AG09319 (cell line): Measurements from ENCODE around the gene CRACDL.

Experiments used
- DNase-seq: peaks from one replicate; pipeline ENCODE4 v3.0.0-alpha.2; 2010; ENCODE audit warnings: low read depth; ENCODE audit errors: extremely low read depth
- TF ChIP-seq, protein P1 (sequence below): IDR thresholded peaks from 2 replicates; pipeline ENCODE4 v1.5.1; 2011; ENCODE audit warnings: low read depth, mild to moderate bottlenecking, inconsistent platforms, low read length, moderate library complexity

CRACDL gene

DNA sequence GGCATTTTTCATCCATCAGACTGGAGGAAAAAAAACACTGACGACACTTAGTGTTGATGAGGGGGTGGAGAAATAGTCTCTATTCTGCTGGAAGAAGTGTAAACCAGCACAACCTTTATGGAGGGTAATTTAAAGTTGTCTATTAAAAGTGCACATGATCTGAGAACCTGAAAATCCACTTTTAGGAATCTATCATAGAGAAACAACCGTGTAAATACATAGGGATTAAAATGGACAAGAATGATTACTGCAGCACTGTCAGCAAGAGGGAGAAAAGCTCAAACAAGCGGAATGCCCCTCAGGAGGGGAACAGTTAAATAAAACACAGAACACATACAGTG, 125.5 kb downstream of the CRACDL start:
- TF ChIP-seq, protein P1, sequence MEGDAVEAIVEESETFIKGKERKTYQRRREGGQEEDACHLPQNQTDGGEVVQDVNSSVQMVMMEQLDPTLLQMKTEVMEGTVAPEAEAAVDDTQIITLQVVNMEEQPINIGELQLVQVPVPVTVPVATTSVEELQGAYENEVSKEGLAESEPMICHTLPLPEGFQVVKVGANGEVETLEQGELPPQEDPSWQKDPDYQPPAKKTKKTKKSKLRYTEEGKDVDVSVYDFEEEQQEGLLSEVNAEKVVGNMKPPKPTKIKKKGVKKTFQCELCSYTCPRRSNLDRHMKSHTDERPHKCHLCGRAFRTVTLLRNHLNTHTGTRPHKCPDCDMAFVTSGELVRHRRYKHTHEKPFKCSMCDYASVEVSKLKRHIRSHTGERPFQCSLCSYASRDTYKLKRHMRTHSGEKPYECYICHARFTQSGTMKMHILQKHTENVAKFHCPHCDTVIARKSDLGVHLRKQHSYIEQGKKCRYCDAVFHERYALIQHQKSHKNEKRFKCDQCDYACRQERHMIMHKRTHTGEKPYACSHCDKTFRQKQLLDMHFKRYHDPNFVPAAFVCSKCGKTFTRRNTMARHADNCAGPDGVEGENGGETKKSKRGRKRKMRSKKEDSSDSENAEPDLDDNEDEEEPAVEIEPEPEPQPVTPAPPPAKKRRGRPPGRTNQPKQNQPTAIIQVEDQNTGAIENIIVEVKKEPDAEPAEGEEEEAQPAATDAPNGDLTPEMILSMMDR, result no peak
- DNase-seq, result no peak

DNA sequence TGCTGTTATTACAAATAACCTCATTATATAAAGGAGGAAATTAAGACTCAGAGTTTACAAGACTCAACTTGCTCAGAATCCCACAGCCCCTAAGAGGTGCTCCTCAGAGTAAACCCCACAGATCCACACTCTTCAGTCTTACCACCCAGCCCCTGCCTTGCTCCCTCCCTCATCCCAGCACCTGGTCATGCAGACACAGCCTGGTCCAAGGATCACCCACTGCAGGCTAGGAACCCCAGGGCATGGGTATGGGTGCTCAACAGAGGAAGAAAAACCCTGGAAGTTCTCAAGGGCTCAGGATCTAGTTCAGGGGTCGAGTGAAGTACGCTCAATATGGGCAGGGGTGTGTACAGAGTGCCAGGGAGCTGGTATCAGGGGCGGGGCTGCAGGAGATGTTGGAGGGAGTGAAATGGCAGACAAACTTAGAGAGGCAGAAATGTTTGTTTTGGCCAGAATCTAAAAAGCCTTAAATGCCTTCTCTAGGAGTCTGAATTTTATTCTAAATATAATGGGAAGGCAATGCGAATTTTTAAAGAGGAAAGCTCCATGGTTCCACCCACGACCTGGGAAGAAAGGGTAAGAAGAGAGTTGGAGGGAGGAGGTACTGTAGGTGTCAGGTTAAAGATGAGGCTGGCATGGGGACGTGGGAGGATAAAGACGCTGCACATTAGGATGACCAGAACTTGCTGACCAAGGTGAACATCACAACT, 126.0 kb downstream of the CRACDL start:
- TF ChIP-seq, protein P1, result no peak
- no peak for DNase-seq

DNA sequence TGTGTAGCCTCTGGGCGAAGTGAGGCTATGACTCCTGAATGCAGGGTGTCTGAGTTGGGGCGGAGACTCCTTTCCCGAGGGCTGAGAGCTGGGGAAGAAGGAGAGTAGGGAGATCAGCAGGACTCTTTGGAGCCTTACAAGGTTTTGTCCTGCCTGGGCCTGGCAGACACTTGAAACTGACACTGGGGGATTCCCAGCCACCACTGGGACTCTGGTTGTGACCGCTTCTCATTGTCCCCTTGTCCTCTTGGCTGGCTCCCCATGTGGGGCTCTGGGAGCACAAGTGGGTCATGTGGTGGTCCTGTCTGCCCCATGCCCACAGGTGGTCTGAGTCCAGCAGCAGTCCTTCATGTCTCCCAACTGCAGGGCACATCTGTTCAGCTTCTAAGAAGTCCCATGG, 126.9 kb downstream of the CRACDL start:
- TF ChIP-seq, protein P1, result no peak
- DNase-seq, result no peak

DNA sequence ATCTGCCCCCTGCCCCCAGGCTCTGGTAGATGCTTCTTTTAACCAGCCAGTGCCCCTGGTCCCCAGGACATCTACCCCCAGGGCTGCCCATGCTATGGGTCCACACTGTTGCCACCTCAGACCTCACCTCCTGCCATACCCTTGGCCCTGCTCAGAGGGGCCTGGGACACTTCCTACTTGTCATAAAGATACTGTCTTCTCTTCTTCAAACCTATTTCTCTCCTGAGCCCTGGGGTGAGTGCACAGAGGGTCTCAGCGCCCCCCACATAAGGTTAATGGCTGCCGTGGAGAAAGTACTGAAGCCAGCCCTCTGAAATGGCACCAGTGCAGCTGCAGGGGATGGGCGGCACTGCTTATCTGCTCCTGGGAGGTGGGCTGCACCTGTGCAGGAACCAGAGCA, 127.5 kb downstream of the CRACDL start:
- no peak for DNase-seq
- TF ChIP-seq, protein P1, result no peak

DNA sequence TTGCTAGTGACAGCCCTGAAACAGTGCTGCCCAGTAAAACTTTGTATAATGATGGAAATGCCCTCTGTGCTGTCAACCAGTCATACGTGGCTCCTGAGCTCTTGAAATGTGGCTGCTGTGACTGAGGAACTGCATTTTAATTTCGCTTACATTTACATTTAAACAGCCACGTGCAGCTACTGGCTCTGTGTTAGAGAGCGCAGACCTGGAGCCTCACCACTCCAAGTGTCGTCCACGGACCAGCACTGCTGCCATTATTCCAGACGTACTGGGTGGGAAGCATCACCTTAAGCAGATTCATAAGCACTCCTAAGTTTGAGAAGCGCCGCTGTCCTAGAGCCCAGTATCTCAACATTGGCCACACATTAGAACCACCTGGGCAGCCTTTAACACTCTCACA, 128.1 kb downstream of the CRACDL start:
- DNase-seq, result no peak
- TF ChIP-seq, protein P1, result no peak

DNA sequence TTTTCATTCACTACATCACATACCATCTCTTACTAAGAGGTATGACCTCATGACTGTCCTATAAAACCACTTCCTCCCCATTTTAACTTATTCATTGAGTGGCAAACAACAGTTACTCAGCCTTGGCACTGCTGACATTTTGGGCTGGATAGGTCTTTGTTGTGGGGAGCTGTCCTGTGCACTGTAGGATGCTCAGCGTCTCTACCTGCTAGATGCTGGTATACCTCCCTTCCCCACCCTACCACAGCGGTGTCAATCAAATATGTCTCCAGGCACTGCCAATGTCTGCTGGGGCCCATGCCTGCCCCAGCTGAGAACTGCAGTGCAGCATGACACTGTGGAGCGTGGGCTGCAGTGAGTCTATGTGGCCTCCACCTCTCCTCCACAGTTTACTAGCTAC, 128.8 kb downstream of the CRACDL start:
- no peak for DNase-seq
- TF ChIP-seq, protein P1, result no peak

DNA sequence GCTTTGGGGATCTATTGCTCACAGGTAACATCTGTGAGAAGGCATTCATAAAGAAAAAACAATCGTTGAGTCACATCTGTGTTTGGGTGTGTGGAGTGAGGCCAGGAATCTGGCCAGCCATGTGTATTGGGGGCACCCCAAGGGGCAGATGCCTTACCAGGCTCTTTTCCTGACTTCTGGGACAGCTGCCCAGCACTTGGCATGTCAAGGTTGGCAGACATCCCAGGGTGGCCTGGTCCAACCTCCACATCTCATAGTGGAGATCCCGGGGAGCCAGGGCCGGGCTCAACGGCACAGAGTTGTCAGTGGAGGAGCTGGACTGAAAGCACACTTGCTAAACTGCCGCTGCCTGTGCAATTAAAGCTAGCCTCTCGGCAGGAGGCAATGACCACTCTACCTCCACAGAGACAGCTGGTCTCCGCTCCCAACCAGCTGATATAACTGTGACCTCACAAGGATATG, 129.8 kb downstream of the CRACDL start:
- DNase-seq, result no peak
- TF ChIP-seq, protein P1, result no peak
